Measurements from ENCODE around the gene PANX1. TPM values are rescaled to one million over a fixed set of nuclear protein-coding genes. Genes with fewer than 3 reads are reported as not detected.

The PANX1 gene
- total and polyA plus RNA-seq, 5 donors, result 4.6 to 16.1 (median 8.3) TPM

GRCh38 chr11:94171693-94172440 is 43.2 kb downstream of the PANX1 start:
- Histone ChIP-seq H3K27ac (ENCODE audit: low read length) (no peak overlapping the region), H3K4me3 (ENCODE audit: low read length) (no peak overlapping the region), H3K9me3 (ENCODE audit: control insufficient read depth, low read length) (no peaks in the 10 kb centered on the region), H3K27me3 (ENCODE audit: control insufficient read depth, insufficient read depth) (no peaks in the 10 kb centered on the region), H3K4me1 (ENCODE audit: control insufficient read depth, insufficient read depth, low read length) (no peaks in the 10 kb centered on the region)
- intact Hi-C loops (cut with DNase I), result no loop called here
- DNase-seq (peak; percentile 34 to 81 (median 48)), ATAC-seq (peak in 1 of 2 donors; percentile 51)
- 67% methylated on average over 8 of the region's 8 CpGs for WGBS

- Histone ChIP-seq H3K9me3 (ENCODE audit: control insufficient read depth, low read length) (no peaks in the 10 kb centered on the region), H3K4me3 (ENCODE audit: low read length) (no peak overlapping the region), H3K27ac (ENCODE audit: low read length) (no peak overlapping the region), H3K4me1 (ENCODE audit: control insufficient read depth, insufficient read depth, low read length) (no peaks in the 10 kb centered on the region), H3K27me3 (ENCODE audit: control insufficient read depth, insufficient read depth) (no peaks in the 10 kb centered on the region)
- ATAC-seq (peak in 1 of 2 donors; percentile 66), DNase-seq (no peak)
- WGBS, result 55% methylated on average over 2 of the region's 2 CpGs
- intact Hi-C loops (cut with DNase I), result no loop called here
These were observed 46.9 kb downstream of the PANX1 start for GRCh38 chr11:94175535-94175934.

GRCh38 chr11:94178331-94178730 is 49.7 kb downstream of the PANX1 start:
- Histone ChIP-seq H3K27me3 (ENCODE audit: control insufficient read depth, insufficient read depth) (no peaks in the 10 kb centered on the region), H3K4me1 (ENCODE audit: control insufficient read depth, insufficient read depth, low read length) (no peaks in the 10 kb centered on the region), H3K9me3 (ENCODE audit: control insufficient read depth, low read length) (no peaks in the 10 kb centered on the region), H3K27ac (ENCODE audit: low read length) (no peak overlapping the region), H3K4me3 (ENCODE audit: low read length) (no peak overlapping the region)
- intact Hi-C loops (cut with DNase I), result no loop called here
- 91% methylated on average over 11 of the region's 11 CpGs for WGBS
- no peak for DNase-seq
- no peak for ATAC-seq

GRCh38 chr11:94179696-94180095 is 51.1 kb downstream of the PANX1 start:
- DNase-seq (no peak), ATAC-seq (no peak)
- H3K27ac ChIP-seq (ENCODE audit: low read length), result no peak overlapping the region
- no peaks in the 10 kb centered on the region for H3K27me3 ChIP-seq (ENCODE audit: control insufficient read depth, insufficient read depth)
- 85% methylated on average over 12 of the region's 12 CpGs for WGBS
- H3K4me1 ChIP-seq (ENCODE audit: control insufficient read depth, insufficient read depth, low read length), result no peaks in the 10 kb centered on the region
- no peak overlapping the region for H3K4me3 ChIP-seq (ENCODE audit: low read length)
- H3K9me3 ChIP-seq (ENCODE audit: control insufficient read depth, low read length), result no peaks in the 10 kb centered on the region
- intact Hi-C loops (cut with DNase I), result loop anchor here in 1 of 4 donors (10.0 kb wide), 1 partner anchor 235 kb away; no protein-coding TSS in a partner anchor

GRCh38 chr11:94181526-94181925 is 52.9 kb downstream of the PANX1 start:
- H3K27me3 ChIP-seq (ENCODE audit: control insufficient read depth, insufficient read depth), result no peaks in the 10 kb centered on the region
- no peak for DNase-seq
- H3K4me3 ChIP-seq (ENCODE audit: low read length), result no peak overlapping the region
- H3K27ac ChIP-seq (ENCODE audit: low read length), result no peak overlapping the region
- no peak for ATAC-seq
- intact Hi-C loops (cut with DNase I), result loop anchor here in 1 of 4 donors (10.0 kb wide), 1 partner anchor 233 kb away; no protein-coding TSS in a partner anchor
- no peaks in the 10 kb centered on the region for H3K4me1 ChIP-seq (ENCODE audit: control insufficient read depth, insufficient read depth, low read length)
- H3K9me3 ChIP-seq (ENCODE audit: control insufficient read depth, low read length), result no peaks in the 10 kb centered on the region
- 89% methylated on average over 5 of the region's 5 CpGs for WGBS

GRCh38 chr11:94181943-94182342 is 53.3 kb downstream of the PANX1 start:
- no peaks in the 10 kb centered on the region for H3K27me3 ChIP-seq (ENCODE audit: control insufficient read depth, insufficient read depth)
- no peak overlapping the region for H3K27ac ChIP-seq (ENCODE audit: low read length)
- H3K9me3 ChIP-seq (ENCODE audit: control insufficient read depth, low read length), result no peaks in the 10 kb centered on the region
- H3K4me3 ChIP-seq (ENCODE audit: low read length), result no peak overlapping the region
- ATAC-seq (no peak), DNase-seq (no peak)
- intact Hi-C loops (cut with DNase I), result loop anchor here in 1 of 4 donors (10.0 kb wide), 1 partner anchor 233 kb away; no protein-coding TSS in a partner anchor
- H3K4me1 ChIP-seq (ENCODE audit: control insufficient read depth, insufficient read depth, low read length), result no peaks in the 10 kb centered on the region
- WGBS, result 78% methylated on average over 2 of the region's 2 CpGs

- intact Hi-C loops (cut with DNase I), result loop anchor here in 1 of 4 donors (10.0 kb wide), 1 partner anchor 231 kb away; no protein-coding TSS in a partner anchor
These were observed 54.7 kb downstream of the PANX1 start for GRCh38 chr11:94183251-94183885.

GRCh38 chr11:94183886-94184264 is 55.2 kb downstream of the PANX1 start:
- H3K9me3 ChIP-seq (ENCODE audit: control insufficient read depth, low read length), result no peaks in the 10 kb centered on the region
- no peaks in the 10 kb centered on the region for H3K27me3 ChIP-seq (ENCODE audit: control insufficient read depth, insufficient read depth)
- H3K4me3 ChIP-seq (ENCODE audit: low read length), result no peak overlapping the region
- H3K4me1 ChIP-seq (ENCODE audit: control insufficient read depth, insufficient read depth, low read length), result no peaks in the 10 kb centered on the region
- DNase-seq (peak; percentile 49 to 86 (median 83)), ATAC-seq (peak; percentile 76 to 79)
- 44% methylated on average over 7 of the region's 7 CpGs for WGBS
- intact Hi-C loops (cut with DNase I), result loop anchor here in 1 of 4 donors (10.0 kb wide), 1 partner anchor 231 kb away; no protein-coding TSS in a partner anchor
- H3K27ac ChIP-seq (ENCODE audit: low read length), result no peak overlapping the region

More at GRCh38 chr11:94183251-94183885, 54.7 kb downstream of the PANX1 start:
- Histone ChIP-seq H3K4me1 (ENCODE audit: control insufficient read depth, insufficient read depth, low read length) (no peaks in the 10 kb centered on the region), H3K27ac (ENCODE audit: low read length) (no peak overlapping the region), H3K4me3 (ENCODE audit: low read length) (no peak overlapping the region), H3K9me3 (ENCODE audit: control insufficient read depth, low read length) (no peaks in the 10 kb centered on the region), H3K27me3 (ENCODE audit: control insufficient read depth, insufficient read depth) (no peaks in the 10 kb centered on the region)
- DNase-seq (no peak), ATAC-seq (no peak)
- 91% methylated on average over 8 of the region's 8 CpGs for WGBS

- intact Hi-C loops (cut with DNase I), result loop anchor here in 1 of 4 donors (10.0 kb wide), 1 partner anchor 230 kb away; no protein-coding TSS in a partner anchor
- ATAC-seq (no peak), DNase-seq (no peak)
- H3K27me3 ChIP-seq (ENCODE audit: control insufficient read depth, insufficient read depth), result no peaks in the 10 kb centered on the region
- H3K27ac ChIP-seq (ENCODE audit: low read length), result no peak overlapping the region
- H3K9me3 ChIP-seq (ENCODE audit: control insufficient read depth, low read length), result no peaks in the 10 kb centered on the region
- H3K4me1 ChIP-seq (ENCODE audit: control insufficient read depth, insufficient read depth, low read length), result no peaks in the 10 kb centered on the region
- no peak overlapping the region for H3K4me3 ChIP-seq (ENCODE audit: low read length)
- WGBS, result 74% methylated on average over 1 of the region's 1 CpG
These were observed 55.7 kb downstream of the PANX1 start for GRCh38 chr11:94184362-94184761.

GRCh38 chr11:94184846-94185245 is 56.2 kb downstream of the PANX1 start:
- Histone ChIP-seq H3K4me1 (ENCODE audit: control insufficient read depth, insufficient read depth, low read length) (no peaks in the 10 kb centered on the region), H3K9me3 (ENCODE audit: control insufficient read depth, low read length) (no peaks in the 10 kb centered on the region), H3K27me3 (ENCODE audit: control insufficient read depth, insufficient read depth) (no peaks in the 10 kb centered on the region), H3K4me3 (ENCODE audit: low read length) (no peak overlapping the region), H3K27ac (ENCODE audit: low read length) (no peak overlapping the region)
- WGBS, result 70% methylated on average over 2 of the region's 2 CpGs
- ATAC-seq (no peak), DNase-seq (no peak)
- intact Hi-C loops (cut with DNase I), result loop anchor here in 1 of 4 donors (10.0 kb wide), 1 partner anchor 230 kb away; no protein-coding TSS in a partner anchor
